GM23338 (cell line): ENCODE measurements around the gene NLRP9. TPM values are rescaled to one million over a fixed set of nuclear protein-coding genes. Genes with fewer than 3 reads are reported as not detected.
"Not testable (repeated sequence)": the region's sequence is repeated elsewhere in the genome, so short reads cannot be mapped to it uniquely, and the experiment has no call there.

Source experiments
- ATAC-seq: fragments of 200-7000 bp; cut with Tn5 transposase; 3 replicates; pipeline ENCODE4 v1.9.1; 2020
- DNase-seq: peaks from one replicate; pipeline ENCODE4 v3.0.0-alpha.2; 2015; ENCODE audit warnings: low spot score
- H2AFZ ChIP-seq: fragments of 200-600 bp; sonication (generic); 2 replicates; pipeline ENCODE4 v1.8.0; 2016; ENCODE audit warnings: antibody characterized with exemption, mild to moderate bottlenecking, moderate library complexity
- H3F3A ChIP-seq: fragments of 200-600 bp; sonication (generic); replicated peaks from 2 replicates; pipeline ENCODE4 v1.8.0; 2017; ENCODE audit warnings: antibody characterized with exemption, mixed run types, low read depth
- H3K27ac ChIP-seq: fragments of 200-600 bp; sonication (generic); 2 replicates; pipeline ENCODE4 v1.6.1; 2016; ENCODE audit warnings: low read depth
- H3K27me3 ChIP-seq: fragments of 200-600 bp; sonication (generic); 2 replicates; pipeline ENCODE4 v1.8.0; 2016; ENCODE audit warnings: mild to moderate bottlenecking, mixed run types, moderate library complexity; ENCODE audit not compliant: insufficient read depth
- H3K36me3 ChIP-seq: fragments of 200-600 bp; sonication (generic); 2 replicates; pipeline ENCODE4 v1.8.0; 2016; ENCODE audit warnings: mild to moderate bottlenecking; ENCODE audit not compliant: insufficient read depth
- H3K4me1 ChIP-seq: fragments of 200-600 bp; sonication (generic); 2 replicates; pipeline ENCODE4 v1.8.0; 2016; ENCODE audit warnings: mild to moderate bottlenecking, moderate library complexity; ENCODE audit not compliant: insufficient read depth
- H3K4me2 ChIP-seq: fragments of 200-600 bp; sonication (generic); 2 replicates; pipeline ENCODE4 v1.7.1; 2017; ENCODE audit warnings: mixed run types
- H3K4me3 ChIP-seq: fragments of 200-600 bp; sonication (generic); 2 replicates; pipeline ENCODE4 v1.6.1; 2016; ENCODE audit warnings: mixed run types
- H3K79me2 ChIP-seq: fragments of 200-600 bp; sonication (generic); replicated peaks from 2 replicates; pipeline ENCODE4 v1.8.0; 2017; ENCODE audit warnings: mild to moderate bottlenecking; ENCODE audit not compliant: insufficient read depth
- H3K9me2 ChIP-seq: fragments of 200-600 bp; sonication (generic); 2 replicates; pipeline ENCODE4 v1.8.0; 2017; ENCODE audit not compliant: insufficient read depth
- H4K20me1 ChIP-seq: fragments of 200-600 bp; sonication (generic); replicated peaks from 2 replicates; pipeline ENCODE4 v1.8.0; 2017; ENCODE audit warnings: mild to moderate bottlenecking; ENCODE audit not compliant: insufficient read depth
- H3K27ac Mint-ChIP-seq: 2 replicates; pipeline ENCODE4 v1.8.0; 2020; ENCODE audit warnings: inconsistent platforms, mild to moderate bottlenecking, moderate library complexity, mixed read lengths
- H3K27me3 Mint-ChIP-seq: 3 replicates; pipeline ENCODE4 v1.8.0; 2022; ENCODE audit warnings: low read depth, mild to moderate bottlenecking, moderate library complexity, mixed read lengths, inconsistent platforms; ENCODE audit not compliant: insufficient read depth, poor library complexity
- H3K36me3 Mint-ChIP-seq: 3 replicates; pipeline ENCODE4 v1.8.0; 2021; ENCODE audit warnings: low read depth, mild to moderate bottlenecking, inconsistent platforms, moderate library complexity, mixed read lengths
- H3K4me1 Mint-ChIP-seq: 3 replicates; pipeline ENCODE4 v1.8.0; 2020; ENCODE audit warnings: mild to moderate bottlenecking, inconsistent platforms, mixed read lengths
- H3K4me3 Mint-ChIP-seq: 3 replicates; pipeline ENCODE4 v1.8.0; 2021; ENCODE audit warnings: moderate library complexity, mild to moderate bottlenecking, inconsistent platforms, mixed read lengths
- H3K9me3 Mint-ChIP-seq: 3 replicates; pipeline ENCODE4 v1.8.0; 2020; ENCODE audit warnings: moderate library complexity, mild to moderate bottlenecking, inconsistent platforms, mixed read lengths
- CREB1 ChIP-seq: fragments of 250-450 bp; sonication (Bioruptor Pico); IDR thresholded peaks from 2 replicates; pipeline ENCODE4 v1.5.0; 2020; ENCODE audit warnings: low read depth, mild to moderate bottlenecking, moderate library complexity
- CTCF ChIP-seq, 2 experiments: fragments of 200-600 bp in 1 of 2; sonication (generic) in 1 of 2; conservative IDR thresholded peaks; 2 replicates each; pipeline versions ENCODE4 v1.5.1 to v1.6.1; 2016 to 2017; ENCODE audit warnings: antibody characterized with exemption in 2 of 2, low read depth in 2 of 2, mild to moderate bottlenecking in 2 of 2, moderate library complexity in 1 of 2
- EZH2phosphoT487 ChIP-seq: fragments of 200-600 bp; sonication (generic); IDR thresholded peaks from one replicate; pipeline ENCODE4 v1.8.1; 2018; ENCODE audit warnings: antibody characterized with exemption; ENCODE audit not compliant: unreplicated experiment
- POLR2AphosphoS5 ChIP-seq: IDR thresholded peaks from 2 replicates; pipeline ENCODE4 v1.6.1; 2016; ENCODE audit warnings: antibody characterized with exemption, low read depth
- ZNF462 ChIP-seq: fragments of 250-450 bp; sonication (Bioruptor Pico); IDR thresholded peaks from 2 replicates; pipeline ENCODE4 v1.5.0; 2020; ENCODE audit warnings: mild to moderate bottlenecking, moderate library complexity
- polyA plus RNA-seq: library from polyadenylated mRNA; unstranded; fragments of >200 nt; fragmentation: Nextera tagmentation; extraction: Ambion mirVana; gene quantifications from 2 replicates; pipeline ENCODE4 v1.2.1, GENCODE V29; 2016
- total RNA-seq: library from RNA; depleted of rRNA; stranded (reverse); fragments of >200 nt; shearing (Covaris generic); gene quantifications from 2 replicates; pipeline ENCODE4 v1.2.3, GENCODE V29; 2014

NLRP9 gene
- total and polyA plus RNA-seq, 2 experiments from 2014 or later: not detected

- TF ChIP-seq ZNF462: no peak
- no peak for TF ChIP-seq CTCF (conservative IDR thresholded peaks at IDR 0.05; ENCODE audit: low read depth in 2 of 2)
- no peak for TF ChIP-seq CREB1 (CRISPR knock-in tag)
- TF ChIP-seq EZH2phosphoT487: no peak
- no peak for TF ChIP-seq POLR2AphosphoS5
Measured at GRCh38 chr19:55766466-55766865, 28.3 kb upstream of the NLRP9 start (continued).

- not testable (repeated sequence) for H3K27me3 Mint-ChIP-seq
Measured at GRCh38 chr19:55758797-55759196, 20.6 kb upstream of the NLRP9 start, which contains the start of gene RFPL4A. TSS of gene RFPL4A (plus strand) at chr19:55759097. CDS start at chr19:55761801, 2,704 bp downstream.

GRCh38 chr19:55756808-55757207, 18.6 kb upstream of the NLRP9 start:
- H3K27ac ChIP-seq, H4K20me1 ChIP-seq, H3K79me2 ChIP-seq, H3K36me3 ChIP-seq, H3K4me2 ChIP-seq, H3K4me1 ChIP-seq, H3F3A ChIP-seq, DNase-seq, H2AFZ ChIP-seq, H3K9me2 ChIP-seq, ATAC-seq, H3K4me3 ChIP-seq, H3K27ac Mint-ChIP-seq, H3K4me3 Mint-ChIP-seq, H3K27me3 ChIP-seq, H3K4me1 Mint-ChIP-seq, H3K27me3 Mint-ChIP-seq: not testable (repeated sequence)
- Mint-ChIP-seq H3K9me3 (peaks cover 91% of the 10 kb centered on the region), H3K36me3 (peaks cover 36% of the 10 kb centered on the region)

More at GRCh38 chr19:55758797-55759196, 20.6 kb upstream of the NLRP9 start, which contains the start of gene RFPL4A:
- not testable (repeated sequence) for H3K4me3 ChIP-seq, H3K4me1 ChIP-seq, H2AFZ ChIP-seq, H3K4me3 Mint-ChIP-seq, H3K36me3 ChIP-seq, H3K4me1 Mint-ChIP-seq, H3K27ac ChIP-seq, H3K9me2 ChIP-seq, H3K4me2 ChIP-seq, H3K27me3 ChIP-seq, ATAC-seq, H4K20me1 ChIP-seq, H3K79me2 ChIP-seq, DNase-seq, H3F3A ChIP-seq, H3K27ac Mint-ChIP-seq
- Mint-ChIP-seq H3K36me3 (peaks cover 33% of the 10 kb centered on the region), H3K9me3 (peaks cover 75% of the 10 kb centered on the region)
